GM12878 (cell line): Measurements from ENCODE around the gene XPO5. TPM values are rescaled to one million over a fixed set of nuclear protein-coding genes. Genes with fewer than 3 reads are reported as not detected.

Source experiments
- ATF7 ChIP-seq: fragments of 450-650 bp; IDR thresholded peaks from 2 replicates; pipeline ENCODE4 v1.6.1; 2016; ENCODE audit warnings: low read depth, mild to moderate bottlenecking
- BRCA1 ChIP-seq: IDR thresholded peaks from 2 replicates; pipeline ENCODE4 v1.6.1; 2011; ENCODE audit warnings: low read depth, low read length, improper control_type of control experiment
- CBX5 ChIP-seq: sonication (generic); IDR thresholded peaks from 2 replicates; pipeline ENCODE4 v1.6.1; 2016; ENCODE audit warnings: low read depth, moderate library complexity, mild to moderate bottlenecking, inconsistent platforms
- CREM ChIP-seq: IDR thresholded peaks from 2 replicates; pipeline ENCODE4 v1.6.1; 2014; ENCODE audit warnings: antibody characterized with exemption, low read depth
- CTCF ChIP-seq, 3 experiments: IDR thresholded peaks in 2 of 3; conservative IDR thresholded peaks in 1 of 3; 2 replicates each; pipeline ENCODE4 v1.5.1; 2011; ENCODE audit warnings: low read depth in 3 of 3, low read length in 3 of 3, mild to moderate bottlenecking in 3 of 3, control low read depth in 2 of 3, moderate library complexity in 2 of 3, inconsistent platforms in 1 of 3, mixed read lengths in 1 of 3; ENCODE audit not compliant: control insufficient read depth in 2 of 3, insufficient read depth in 1 of 3; ENCODE audit errors: extremely low read depth in 1 of 3
- E2F4 ChIP-seq: IDR thresholded peaks from 2 replicates; pipeline ENCODE4 v1.6.1; 2012; ENCODE audit warnings: low read depth, low read length, improper control_type of control experiment
- EP300 ChIP-seq, 2 experiments: fragments of 150-350 bp in 1 of 2; IDR thresholded peaks; 2 replicates each; pipeline ENCODE4 v1.6.1; 2011 to 2012; ENCODE audit warnings: low read depth in 2 of 2, low read length in 2 of 2, borderline replicate concordance in 1 of 2, improper control_type of control experiment in 1 of 2, inconsistent platforms in 1 of 2; ENCODE audit not compliant: control insufficient read depth in 1 of 2
- ETV6 ChIP-seq, 2 experiments: fragments of 450-650 bp in 1 of 2; IDR thresholded peaks in 1 of 2; conservative IDR thresholded peaks in 1 of 2; 2 replicates each; pipeline ENCODE4 v1.6.1; 2014; ENCODE audit warnings: antibody characterized with exemption in 1 of 2, borderline replicate concordance in 1 of 2, low read depth in 1 of 2, mild to moderate bottlenecking in 1 of 2, moderate library complexity in 1 of 2
- GABPA ChIP-seq: IDR thresholded peaks from 2 replicates; pipeline ENCODE4 v1.6.1; 2014; ENCODE audit warnings: antibody characterized with exemption, low read depth, mild to moderate bottlenecking, inconsistent platforms
- GATAD2B ChIP-seq: fragments of 450-650 bp; conservative IDR thresholded peaks from 2 replicates; pipeline ENCODE4 v1.6.1; 2017; ENCODE audit warnings: low read depth, mild to moderate bottlenecking, moderate library complexity
- HDGF ChIP-seq: fragments of 450-650 bp; IDR thresholded peaks from 2 replicates; pipeline ENCODE4 v1.6.1; 2016; ENCODE audit warnings: antibody characterized with exemption
- IKZF2 ChIP-seq, 2 experiments: fragments of 450-650 bp; IDR thresholded peaks; 2 replicates each; pipeline ENCODE4 v1.6.1; 2017; ENCODE audit warnings: mild to moderate bottlenecking in 2 of 2, moderate library complexity in 2 of 2
- KLF5 ChIP-seq: fragments of 450-650 bp; IDR thresholded peaks from 2 replicates; pipeline ENCODE4 v1.6.1; 2014; ENCODE audit warnings: mild to moderate bottlenecking; ENCODE audit not compliant: partially characterized antibody
- LARP7 ChIP-seq: fragments of 450-650 bp; IDR thresholded peaks from 2 replicates; pipeline ENCODE4 v1.6.1; 2017; ENCODE audit warnings: mild to moderate bottlenecking
- NFIC ChIP-seq: IDR thresholded peaks from 2 replicates; pipeline ENCODE4 v1.6.1; 2012; ENCODE audit warnings: low read depth, mild to moderate bottlenecking, inconsistent platforms, low read length, moderate library complexity
- PAX8 ChIP-seq: fragments of 450-650 bp; IDR thresholded peaks from 2 replicates; pipeline ENCODE4 v1.6.1; 2017; ENCODE audit warnings: mild to moderate bottlenecking, moderate library complexity
- POLR2AphosphoS5 ChIP-seq: IDR thresholded peaks from 2 replicates; pipeline ENCODE4 v1.6.1; 2011; ENCODE audit warnings: mild to moderate bottlenecking, low read length, inconsistent platforms
- RB1 ChIP-seq: fragments of 450-650 bp; formaldehyde crosslinking; IDR thresholded peaks from 2 replicates; pipeline ENCODE4 v1.6.1; 2017; ENCODE audit warnings: mild to moderate bottlenecking, borderline replicate concordance
- RELB ChIP-seq: fragments of 450-650 bp; IDR thresholded peaks from 2 replicates; pipeline ENCODE4 v1.6.1; 2017; ENCODE audit warnings: low read depth, mild to moderate bottlenecking, moderate library complexity
- RUNX3 ChIP-seq: IDR thresholded peaks from 2 replicates; pipeline ENCODE4 v1.6.1; 2012; ENCODE audit warnings: low read length, inconsistent platforms
- SMARCA5 ChIP-seq: fragments of 450-650 bp; IDR thresholded peaks from 2 replicates; pipeline ENCODE4 v1.6.1; 2017; ENCODE audit warnings: mild to moderate bottlenecking
- SMC3 ChIP-seq: IDR thresholded peaks from 2 replicates; pipeline ENCODE4 v1.6.1; 2011; ENCODE audit warnings: low read length, improper control_type of control experiment, borderline replicate concordance
- TCF12 ChIP-seq: IDR thresholded peaks from 2 replicates; pipeline ENCODE4 v1.6.1; 2011; ENCODE audit warnings: low read depth, mild to moderate bottlenecking, low read length
- YY1 ChIP-seq: IDR thresholded peaks from 2 replicates; pipeline ENCODE4 v1.6.1; 2011; ENCODE audit warnings: low read depth, mild to moderate bottlenecking, low read length
- ZBED1 ChIP-seq: IDR thresholded peaks from 2 replicates; pipeline ENCODE4 v1.6.1; 2016; ENCODE audit warnings: borderline replicate concordance
- ZBTB33 ChIP-seq: fragments of 450-650 bp; IDR thresholded peaks from 2 replicates; pipeline ENCODE4 v1.6.1; 2017; ENCODE audit warnings: mild to moderate bottlenecking
- ZNF274 ChIP-seq: IDR thresholded peaks from one replicate; pipeline ENCODE4 v1.8.0; 2011; ENCODE audit not compliant: insufficient read length, insufficient read depth
- polyA plus RNA-seq, 11 experiments: library from polyadenylated mRNA; depleted of rRNA in 4 of 11; unstranded in 6 of 11; stranded (reverse) in 5 of 11; fragments of >200 nt; fragmentation: Nextera tagmentation in 4 of 11; fragmentation: Illumina TruSeq in 1 of 11; extraction: Ambion mirVana in 4 of 11; extraction: Trizol in 1 of 11; gene quantifications; 1 replicate in 1 of 11; 2 replicates in 10 of 11; pipeline versions ENCODE4 v1.2.1 to v1.2.3, GENCODE V29; 2011 to 2016; ENCODE audit warnings: inconsistent platforms in 2 of 11, missing spikeins in 2 of 11, low read depth in 1 of 11
- total RNA-seq, 4 experiments: library from RNA; depleted of rRNA in 3 of 4; stranded (reverse); fragments of >200 nt in 3 of 4; fragmentation: Illumina TruSeq in 1 of 4; extraction: Trizol in 1 of 4; gene quantifications; 2 replicates each; pipeline versions ENCODE4 v1.2.1 to v1.2.3, GENCODE V29; 2013 to 2021

XPO5 gene
- total and polyA plus RNA-seq, 10 of the 15 experiments (the other 5 are each of a cell fraction or from before 2014, with no cell fraction given), result 11.3 to 76.0 (median 41.6) TPM

- TF ChIP-seq YY1 (no peak), SMC3 (no peak), RUNX3 (peak; percentile 21; the same call in 1 of the 2 replicates), CREM (peak; percentile 85), E2F4 (no peak), CBX5 (no peak), SMARCA5 (no peak), ATF7 (peak; percentile 95), RELB (no peak), GATAD2B (no peak), ETV6 (conservative IDR thresholded peaks at IDR 0.05 in 1 of 2, IDR thresholded peaks at IDR 0.05 in 1 of 2; ENCODE audit: borderline replicate concordance in 1 of 2, low read depth in 1 of 2) (peak in 1 of 2 experiments; percentile 56; a peak in 1 of 4 replicates), IKZF2 (IDR thresholded peaks at IDR 0.05) (no peak), ZNF274 (no peak), CTCF (IDR thresholded peaks at IDR 0.05 in 2 of 3, conservative IDR thresholded peaks at IDR 0.05 in 1 of 3; ENCODE audit: control insufficient read depth in 2 of 3, extremely low read depth in 1 of 3, insufficient read depth in 1 of 3, low read depth in 3 of 3, low read length in 3 of 3) (no peak), GABPA (peak; percentile 52; the same call in 1 of the 2 replicates), ZBTB33 (no peak), BRCA1 (no peak), EP300 (IDR thresholded peaks at IDR 0.05; ENCODE audit: borderline replicate concordance in 1 of 2, control insufficient read depth in 1 of 2, low read depth in 2 of 2, low read length in 2 of 2) (no peak; a peak in 1 of 4 replicates), KLF5 (no peak), NFIC (peak; percentile 63; the same call in 1 of the 2 replicates), HDGF (no peak), ZBED1 (0 out of 2 replicates have a peak, but pooled peaks have one; percentile 68), POLR2AphosphoS5 (no peak), LARP7 (no peak), RB1 (no peak), TCF12 (no peak), PAX8 (no peak)
Observed at GRCh38 chr6:43570876-43571441, 4.9 kb downstream of the XPO5 start (continued).
